K562 (cell line): ENCODE measurements around the gene COL4A4.

Experiments used
- ARNT ChIP-seq, 2 experiments: fragments of 450-650 bp; IDR thresholded peaks; 2 replicates each; pipeline ENCODE4 v1.6.1; 2016; ENCODE audit warnings: mild to moderate bottlenecking in 1 of 2
- CHD7 ChIP-seq: fragments of 200-600 bp; sonication (generic); IDR thresholded peaks from one replicate; pipeline ENCODE4 v1.6.1; 2012; ENCODE audit warnings: mild to moderate bottlenecking, low read depth, low read length, inconsistent platforms
- FOS ChIP-seq: IDR thresholded peaks from 3 replicates; pipeline ENCODE4 v1.6.1; 2011; ENCODE audit not compliant: insufficient read length; ENCODE audit errors: extremely low read depth
- FOXP4 ChIP-seq: sonication (generic); formaldehyde crosslinking; IDR thresholded peaks from 2 replicates; pipeline ENCODE4 v1.8.0; 2022; ENCODE audit warnings: mild to moderate bottlenecking, missing genetic modification reagents, borderline replicate concordance
- POLR2AphosphoS5 ChIP-seq: IDR thresholded peaks from 2 replicates; pipeline ENCODE4 v1.6.1; 2011; ENCODE audit warnings: mild to moderate bottlenecking, low read depth, low read length, moderate library complexity; ENCODE audit not compliant: control insufficient read depth, insufficient read depth
- SP1 ChIP-seq: sonication (generic); formaldehyde crosslinking; IDR thresholded peaks from 2 replicates; pipeline ENCODE4 v1.8.1; 2022; ENCODE audit warnings: mild to moderate bottlenecking, missing genetic modification reagents
- TBL1XR1 ChIP-seq, 2 experiments: IDR thresholded peaks; 2 replicates each; pipeline ENCODE4 v1.6.1; 2012; ENCODE audit warnings: improper control_type of control experiment in 2 of 2, low read length in 2 of 2, mild to moderate bottlenecking in 1 of 2

GRCh38 chr2:227030789-227031188 lies 133.2 kb downstream of the COL4A4 start:
- TF ChIP-seq FOXP4 (CRISPR knock-in tag) (no peak), CHD7 (no peak), ARNT (IDR thresholded peaks at IDR 0.05) (no peak), POLR2AphosphoS5 (no peak), SP1 (CRISPR knock-in tag) (no peak), TBL1XR1 (IDR thresholded peaks at IDR 0.05; ENCODE audit: low read length in 2 of 2) (no peak), FOS (no peak)
